WTC11 (cell line): Measurements from ENCODE around the gene FUT7. TPM values are rescaled to one million over a fixed set of nuclear protein-coding genes. Genes with fewer than 3 reads are reported as not detected.

Experiments
- ATAC-seq: fragments of 200-7000 bp; cut with Tn5 transposase; 2 replicates; pipeline ENCODE4 v1.10.0; 2021; ENCODE audit warnings: mild to moderate bottlenecking, moderate library complexity
- CTCF ChIA-PET: fragments of 300-600 bp; sonication (Branson Sonifier 250); formaldehyde crosslinking; loops from one replicate; lab custom pipeline; 2021; ENCODE audit warnings: antibody characterized with exemption; lab: Charles Lee
- POLR2A ChIA-PET: fragments of 350-600 bp; sonication (Branson Sonifier 250); formaldehyde crosslinking; loops from one replicate; lab custom pipeline; 2021; ENCODE audit warnings: antibody characterized with exemption; lab: Charles Lee
- DNase-seq: peaks from one replicate; pipeline ENCODE4 v3.0.0; 2021; ENCODE audit warnings: low spot score
- H3K27ac Mint-ChIP-seq: 2 replicates; pipeline ENCODE4 v1.8.0; 2021; ENCODE audit warnings: mixed read lengths
- H3K27me3 Mint-ChIP-seq: 2 replicates; pipeline ENCODE4 v1.8.0; 2021; ENCODE audit warnings: low read depth, mild to moderate bottlenecking, moderate library complexity, mixed read lengths
- H3K36me3 Mint-ChIP-seq: 2 replicates; pipeline ENCODE4 v1.8.0; 2021; ENCODE audit warnings: mixed read lengths
- H3K4me1 Mint-ChIP-seq: 2 replicates; pipeline ENCODE4 v1.8.0; 2022; ENCODE audit warnings: mixed read lengths
- H3K4me3 Mint-ChIP-seq: 2 replicates; pipeline ENCODE4 v1.8.0; 2021; ENCODE audit warnings: mild to moderate bottlenecking, moderate library complexity, mixed read lengths
- H3K9me3 Mint-ChIP-seq: 2 replicates; pipeline ENCODE4 v1.8.0; 2021; ENCODE audit warnings: mixed read lengths
- HMGXB4 ChIP-seq: sonication (generic); formaldehyde crosslinking; IDR thresholded peaks from 2 replicates; pipeline ENCODE4 v1.8.1; 2023; ENCODE audit warnings: mild to moderate bottlenecking, moderate library complexity, missing genetic modification reagents
- MAX ChIP-seq: sonication (generic); formaldehyde crosslinking; IDR thresholded peaks from 2 replicates; pipeline ENCODE4 v1.8.0; 2022; ENCODE audit warnings: mild to moderate bottlenecking, missing genetic modification reagents
- MLX ChIP-seq: sonication (generic); formaldehyde crosslinking; IDR thresholded peaks from 2 replicates; pipeline ENCODE4 v1.8.1; 2023; ENCODE audit warnings: mild to moderate bottlenecking, missing genetic modification reagents, moderate library complexity
- MXD4 ChIP-seq: fragments of 250-450 bp; sonication (Bioruptor Pico); IDR thresholded peaks from 2 replicates; pipeline ENCODE4 v1.8.0; 2021; ENCODE audit warnings: mild to moderate bottlenecking, moderate library complexity, borderline replicate concordance
- RORB ChIP-seq: fragments of 250-450 bp; sonication (Bioruptor Pico); IDR thresholded peaks from 2 replicates; pipeline ENCODE4 v1.9.0; 2021; ENCODE audit warnings: mild to moderate bottlenecking
- SP1 ChIP-seq: sonication (generic); formaldehyde crosslinking; conservative IDR thresholded peaks from 2 replicates; pipeline ENCODE4 v1.8.1; 2022; ENCODE audit warnings: missing genetic modification reagents
- USF2 ChIP-seq: sonication (generic); formaldehyde crosslinking; IDR thresholded peaks from 2 replicates; pipeline ENCODE4 v1.8.1; 2023; ENCODE audit warnings: mild to moderate bottlenecking, missing genetic modification reagents, moderate library complexity
- ZNF317 ChIP-seq: sonication (generic); formaldehyde crosslinking; IDR thresholded peaks from 2 replicates; pipeline ENCODE4 v1.8.1; 2023; ENCODE audit warnings: low read depth, mild to moderate bottlenecking, moderate library complexity, missing genetic modification reagents, borderline replicate concordance
- total RNA-seq: library from RNA; stranded (reverse); gene quantifications from 3 replicates; pipeline ENCODE4 v1.2.3, GENCODE V29; 2021
- TF ChIP-seq, protein P1 (sequence below): sonication (generic); formaldehyde crosslinking; conservative IDR thresholded peaks from 2 replicates; pipeline ENCODE4 v1.8.1; 2023; ENCODE audit warnings: mild to moderate bottlenecking, low read depth, missing genetic modification reagents, moderate library complexity
- TF ChIP-seq, protein P2 (sequence below): sonication (generic); formaldehyde crosslinking; IDR thresholded peaks from 2 replicates; pipeline ENCODE4 v1.8.1; 2022; ENCODE audit warnings: mild to moderate bottlenecking, moderate library complexity, missing genetic modification reagents
- TF ChIP-seq, protein P3 (sequence below): sonication (generic); formaldehyde crosslinking; IDR thresholded peaks from 2 replicates; pipeline ENCODE4 v1.8.0; 2022; ENCODE audit warnings: missing genetic modification reagents

FUT7 gene
- total RNA-seq, 1 experiment from 2014 or later, result not detected

DNA sequence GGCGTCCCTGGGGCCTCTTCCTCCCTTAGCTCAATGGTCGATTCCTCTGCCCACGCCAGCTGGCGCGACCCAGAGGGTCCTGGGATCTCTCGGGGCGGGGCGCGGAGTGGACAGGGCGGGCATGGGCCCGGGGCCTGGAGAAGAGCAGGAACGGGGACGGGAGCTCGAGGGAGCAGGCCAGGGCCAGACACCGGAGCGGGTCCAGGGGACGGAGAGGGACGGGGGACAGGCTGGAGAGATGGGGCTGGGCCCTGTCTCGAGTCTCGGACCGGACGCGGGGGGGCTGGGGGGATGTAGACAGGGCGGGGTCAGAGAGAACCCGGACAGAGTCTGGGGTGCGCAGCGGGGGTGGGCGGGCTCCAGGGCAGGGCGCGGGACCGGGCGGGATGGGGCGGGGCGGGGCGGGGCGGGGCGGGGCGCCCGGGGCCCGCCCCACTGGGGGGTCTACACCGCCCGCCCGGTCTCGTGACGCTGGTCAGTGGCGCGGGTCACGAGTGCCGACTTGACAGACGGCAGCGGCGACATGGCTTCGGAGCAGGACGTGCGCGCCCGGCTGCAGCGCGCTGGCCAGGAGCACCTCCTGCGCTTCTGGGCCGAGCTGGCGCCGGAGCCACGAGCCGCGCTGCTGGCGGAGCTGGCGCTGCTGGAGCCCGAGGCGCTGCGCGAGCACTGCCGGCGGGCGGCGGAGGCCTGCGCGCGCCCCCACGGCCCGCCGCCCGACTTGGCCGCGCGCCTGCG, 45.3 kb upstream of the FUT7 start, which contains the start of gene UAP1L1:
Gene UAP1L1 (plus strand): TSS at position 508 of the 738 bp plus-strand sequence. CDS start 16 bp downstream, at position 524.
- ATAC-seq (peak; percentile 29), DNase-seq (peak; percentile 64)
- H3K4me3 Mint-ChIP-seq, result peak within 1 kb of the TSS; percentile 69
- peaks cover 36% of the 10 kb centered on the region for H3K27me3 Mint-ChIP-seq
- no peaks in the 10 kb centered on the region for H3K36me3 Mint-ChIP-seq
- TF ChIP-seq ZNF317 (CRISPR knock-in tag) (no peak), HMGXB4 (CRISPR knock-in tag) (peak; percentile 68; the same call in 1 of the 2 replicates), MLX (no peak), MXD4 (CRISPR knock-in tag) (no peak), MAX (CRISPR knock-in tag) (0 out of 2 replicates have a peak, but pooled peaks have one; percentile 19), RORB (no peak), SP1 (CRISPR knock-in tag) (0 out of 2 replicates have a peak, but pooled peaks have one; percentile 9), USF2 (CRISPR knock-in tag) (peak; percentile 65)
- TF ChIP-seq, protein P1, sequence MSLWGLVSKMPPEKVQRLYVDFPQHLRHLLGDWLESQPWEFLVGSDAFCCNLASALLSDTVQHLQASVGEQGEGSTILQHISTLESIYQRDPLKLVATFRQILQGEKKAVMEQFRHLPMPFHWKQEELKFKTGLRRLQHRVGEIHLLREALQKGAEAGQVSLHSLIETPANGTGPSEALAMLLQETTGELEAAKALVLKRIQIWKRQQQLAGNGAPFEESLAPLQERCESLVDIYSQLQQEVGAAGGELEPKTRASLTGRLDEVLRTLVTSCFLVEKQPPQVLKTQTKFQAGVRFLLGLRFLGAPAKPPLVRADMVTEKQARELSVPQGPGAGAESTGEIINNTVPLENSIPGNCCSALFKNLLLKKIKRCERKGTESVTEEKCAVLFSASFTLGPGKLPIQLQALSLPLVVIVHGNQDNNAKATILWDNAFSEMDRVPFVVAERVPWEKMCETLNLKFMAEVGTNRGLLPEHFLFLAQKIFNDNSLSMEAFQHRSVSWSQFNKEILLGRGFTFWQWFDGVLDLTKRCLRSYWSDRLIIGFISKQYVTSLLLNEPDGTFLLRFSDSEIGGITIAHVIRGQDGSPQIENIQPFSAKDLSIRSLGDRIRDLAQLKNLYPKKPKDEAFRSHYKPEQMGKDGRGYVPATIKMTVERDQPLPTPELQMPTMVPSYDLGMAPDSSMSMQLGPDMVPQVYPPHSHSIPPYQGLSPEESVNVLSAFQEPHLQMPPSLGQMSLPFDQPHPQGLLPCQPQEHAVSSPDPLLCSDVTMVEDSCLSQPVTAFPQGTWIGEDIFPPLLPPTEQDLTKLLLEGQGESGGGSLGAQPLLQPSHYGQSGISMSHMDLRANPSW (CRISPR knock-in tag), result no peak
- TF ChIP-seq, protein P2, sequence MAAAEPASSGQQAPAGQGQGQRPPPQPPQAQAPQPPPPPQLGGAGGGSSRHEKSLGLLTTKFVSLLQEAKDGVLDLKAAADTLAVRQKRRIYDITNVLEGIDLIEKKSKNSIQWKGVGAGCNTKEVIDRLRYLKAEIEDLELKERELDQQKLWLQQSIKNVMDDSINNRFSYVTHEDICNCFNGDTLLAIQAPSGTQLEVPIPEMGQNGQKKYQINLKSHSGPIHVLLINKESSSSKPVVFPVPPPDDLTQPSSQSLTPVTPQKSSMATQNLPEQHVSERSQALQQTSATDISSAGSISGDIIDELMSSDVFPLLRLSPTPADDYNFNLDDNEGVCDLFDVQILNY (CRISPR knock-in tag), result no peak
- TF ChIP-seq, protein P3, sequence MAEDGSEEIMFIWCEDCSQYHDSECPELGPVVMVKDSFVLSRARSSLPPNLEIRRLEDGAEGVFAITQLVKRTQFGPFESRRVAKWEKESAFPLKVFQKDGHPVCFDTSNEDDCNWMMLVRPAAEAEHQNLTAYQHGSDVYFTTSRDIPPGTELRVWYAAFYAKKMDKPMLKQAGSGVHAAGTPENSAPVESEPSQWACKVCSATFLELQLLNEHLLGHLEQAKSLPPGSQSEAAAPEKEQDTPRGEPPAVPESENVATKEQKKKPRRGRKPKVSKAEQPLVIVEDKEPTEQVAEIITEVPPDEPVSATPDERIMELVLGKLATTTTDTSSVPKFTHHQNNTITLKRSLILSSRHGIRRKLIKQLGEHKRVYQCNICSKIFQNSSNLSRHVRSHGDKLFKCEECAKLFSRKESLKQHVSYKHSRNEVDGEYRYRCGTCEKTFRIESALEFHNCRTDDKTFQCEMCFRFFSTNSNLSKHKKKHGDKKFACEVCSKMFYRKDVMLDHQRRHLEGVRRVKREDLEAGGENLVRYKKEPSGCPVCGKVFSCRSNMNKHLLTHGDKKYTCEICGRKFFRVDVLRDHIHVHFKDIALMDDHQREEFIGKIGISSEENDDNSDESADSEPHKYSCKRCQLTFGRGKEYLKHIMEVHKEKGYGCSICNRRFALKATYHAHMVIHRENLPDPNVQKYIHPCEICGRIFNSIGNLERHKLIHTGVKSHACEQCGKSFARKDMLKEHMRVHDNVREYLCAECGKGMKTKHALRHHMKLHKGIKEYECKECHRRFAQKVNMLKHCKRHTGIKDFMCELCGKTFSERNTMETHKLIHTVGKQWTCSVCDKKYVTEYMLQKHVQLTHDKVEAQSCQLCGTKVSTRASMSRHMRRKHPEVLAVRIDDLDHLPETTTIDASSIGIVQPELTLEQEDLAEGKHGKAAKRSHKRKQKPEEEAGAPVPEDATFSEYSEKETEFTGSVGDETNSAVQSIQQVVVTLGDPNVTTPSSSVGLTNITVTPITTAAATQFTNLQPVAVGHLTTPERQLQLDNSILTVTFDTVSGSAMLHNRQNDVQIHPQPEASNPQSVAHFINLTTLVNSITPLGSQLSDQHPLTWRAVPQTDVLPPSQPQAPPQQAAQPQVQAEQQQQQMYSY (CRISPR knock-in tag), result peak; percentile 50; the same call in 1 of the 2 replicates
- H3K4me1 Mint-ChIP-seq, result peaks cover 16% of the 10 kb centered on the region
- H3K9me3 Mint-ChIP-seq, result no peaks in the 10 kb centered on the region
- ChIA-PET CTCF (interaction anchor here (0.6 to 4.3 kb wide), 13 partner anchors 8 to 235 kb away, joined by 3 to 69 read pairs (median 8); partner anchors contain the start of genes AJM1, MAN1B1, NPDC1 and RNF224), POLR2A (interaction anchor here (1.0 to 1.1 kb wide), 2 partner anchors 9 kb away, joined by 4 to 6 read pairs; partner anchors contain the start of gene MAN1B1)
- H3K27ac Mint-ChIP-seq, result no peak within 1 kb of the TSS
